Dendritic cell treated with granulocyte-macrophage colony-stimulating factor and Interleukin-4, amounts not matched to agents 40 ng/mL and 50 ng/mL, for 4 days (primary cell): ENCODE measurements around the gene EML3.

Experiments used
- H3K27ac Mint-ChIP-seq: one replicate; pipeline ENCODE4 v1.8.0; 2022; ENCODE audit warnings: mild to moderate bottlenecking, mixed read lengths
- H3K27me3 Mint-ChIP-seq: one replicate; pipeline ENCODE4 v1.8.0; 2022; ENCODE audit warnings: mild to moderate bottlenecking, mixed read lengths
- H3K36me3 Mint-ChIP-seq: one replicate; pipeline ENCODE4 v1.8.0; 2022; ENCODE audit warnings: low read depth, mixed read lengths
- H3K4me1 Mint-ChIP-seq: one replicate; pipeline ENCODE4 v1.8.0; 2022; ENCODE audit warnings: low read depth, mixed read lengths
- H3K4me3 Mint-ChIP-seq: one replicate; pipeline ENCODE4 v1.8.0; 2022; ENCODE audit warnings: mild to moderate bottlenecking, moderate library complexity, mixed read lengths
- H3K9me3 Mint-ChIP-seq: one replicate; pipeline ENCODE4 v1.8.0; 2022; ENCODE audit warnings: mixed read lengths
- intact Hi-C: fragments of 100-400 bp; cut with micrococcal nuclease; formaldehyde crosslinking; loops from one replicate; pipeline ENCODE4 v1.15.0; 2022

Gene EML3

DNA sequence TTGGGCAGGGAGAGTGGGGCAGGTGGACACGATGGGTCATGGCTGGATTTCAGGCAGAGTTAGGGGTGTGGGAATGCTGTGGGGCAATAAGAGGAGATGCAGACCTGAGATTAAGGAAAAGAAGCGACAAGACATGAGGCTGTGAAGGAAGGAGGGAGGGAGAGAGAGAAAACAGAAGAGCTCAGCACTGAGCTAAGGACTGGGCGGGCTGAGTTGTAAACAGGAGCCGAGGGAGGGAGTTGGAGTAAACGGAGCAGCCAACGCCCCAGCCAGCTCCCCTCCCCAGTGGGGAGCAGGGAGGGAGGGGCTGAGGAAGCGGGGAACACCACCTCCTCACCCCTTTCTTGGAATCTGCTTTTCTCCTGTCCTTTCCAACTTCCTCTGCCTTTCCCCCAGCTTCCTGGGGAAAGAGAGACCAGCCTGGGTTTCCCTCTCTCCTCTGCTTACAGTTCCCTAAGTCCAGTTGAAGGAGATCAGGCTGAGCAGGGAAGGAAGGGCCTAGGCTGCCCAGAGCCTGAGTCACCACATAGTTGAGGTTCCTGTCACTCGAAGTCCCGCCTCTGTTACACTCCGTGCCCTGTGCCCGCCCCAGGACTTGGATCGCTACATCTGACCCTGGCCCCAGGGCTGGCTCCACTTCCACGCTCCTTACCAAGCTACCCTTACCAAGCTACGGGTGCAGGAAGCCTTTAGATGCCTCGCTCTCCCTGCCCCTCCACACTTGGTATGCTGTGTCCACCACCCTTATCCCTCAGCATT lies 59.3 kb downstream of the EML3 start:
- peaks cover 14% of the 10 kb centered on the region for H3K36me3 Mint-ChIP-seq
- no peaks in the 10 kb centered on the region for H3K9me3 Mint-ChIP-seq
- peaks cover 2% of the 10 kb centered on the region for H3K27me3 Mint-ChIP-seq
- H3K4me1 Mint-ChIP-seq: peaks cover 96% of the 10 kb centered on the region
- peak overlapping the region; percentile 79 for H3K4me3 Mint-ChIP-seq
- H3K27ac Mint-ChIP-seq: peak overlapping the region; percentile 99
- intact Hi-C loops: loop anchor here (1.0 kb wide), 1 partner anchor 8 kb away; no protein-coding TSS in a partner anchor

- intact Hi-C loops: loop anchor here (1.0 kb wide), 1 partner anchor 7 kb away; no protein-coding TSS in a partner anchor
- H3K27ac Mint-ChIP-seq: peak overlapping the region; percentile 99
- peaks cover 4% of the 10 kb centered on the region for H3K27me3 Mint-ChIP-seq
- peaks cover 97% of the 10 kb centered on the region for H3K4me1 Mint-ChIP-seq
- no peaks in the 10 kb centered on the region for H3K9me3 Mint-ChIP-seq
- H3K36me3 Mint-ChIP-seq: peaks cover 8% of the 10 kb centered on the region
- H3K4me3 Mint-ChIP-seq: peak overlapping the region; percentile 71
These were observed 60.0 kb downstream of the EML3 start for GRCh38 chr11:62552485-62553079.
